Fibroblast of lung (primary cell): ENCODE results near the gene FOLR2.

ENCODE experiments used
- CTCF ChIP-seq, 2 donors: IDR thresholded peaks in 1 of 2; conservative IDR thresholded peaks in 1 of 2; 1 replicate in 1 of 2; 2 replicates in 1 of 2; pipeline ENCODE4 v1.5.1; 2011 to 2012; ENCODE audit warnings: low read length in 2 of 2, control low read depth in 1 of 2, inconsistent platforms in 1 of 2, low read depth in 1 of 2, mild to moderate bottlenecking in 1 of 2
- EZH2 ChIP-seq: IDR thresholded peaks from 2 replicates; pipeline ENCODE4 v1.5.1; 2012; ENCODE audit warnings: low read length, control low read depth, mild to moderate bottlenecking; ENCODE audit errors: missing control alignments

DNA sequence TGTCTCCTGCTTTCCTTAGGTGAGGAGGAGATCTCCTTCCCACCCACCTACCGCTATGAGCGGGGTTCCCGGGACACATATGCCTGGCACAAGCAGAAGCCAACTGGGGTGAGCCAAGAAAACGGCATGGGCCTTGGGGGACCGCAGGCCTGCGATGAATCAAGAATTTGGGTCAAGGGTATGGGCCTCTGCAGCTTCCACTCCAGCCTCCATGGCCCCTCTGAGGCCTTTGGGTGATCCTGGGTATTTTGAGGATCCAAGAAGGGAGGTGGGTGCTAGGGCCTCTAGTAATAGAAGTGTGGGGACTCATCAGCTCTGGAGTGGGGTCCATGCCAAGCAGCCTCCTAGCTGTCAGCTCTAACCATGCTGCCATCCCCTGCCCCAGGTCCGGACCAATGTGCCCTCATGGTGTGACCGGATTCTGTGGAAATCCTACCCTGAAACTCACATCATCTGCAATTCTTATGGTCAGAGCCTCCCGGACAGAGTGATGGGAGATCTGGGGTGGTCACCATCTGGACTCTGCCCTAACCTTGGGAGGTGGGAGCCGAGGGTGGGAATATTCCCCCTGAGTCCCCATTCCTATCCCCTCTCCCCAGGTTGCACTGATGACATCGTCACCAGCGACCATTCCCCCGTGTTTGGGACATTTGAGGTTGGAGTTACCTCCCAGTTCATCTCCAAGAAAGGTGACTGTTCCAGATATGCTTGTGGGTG lies 16.6 kb downstream of the FOLR2 start:
- TF ChIP-seq CTCF (conservative IDR thresholded peaks at IDR 0.05 in 1 of 2, IDR thresholded peaks at IDR 0.05 in 1 of 2; ENCODE audit: low read depth in 1 of 2, low read length in 2 of 2) (no peak), EZH2 (no peak)
